GM12878 (cell line): ENCODE data around the gene SH2D6.

Experiments used
- CHD4 ChIP-seq: fragments of 200-600 bp; sonication (generic); IDR thresholded peaks from 2 replicates; pipeline ENCODE4 v1.6.1; 2016; ENCODE audit warnings: mild to moderate bottlenecking
- ESRRA ChIP-seq: IDR thresholded peaks from 2 replicates; pipeline ENCODE4 v1.6.1; 2012; ENCODE audit warnings: mild to moderate bottlenecking, low read length, improper control_type of control experiment
- EZH2 ChIP-seq: IDR thresholded peaks from 2 replicates; pipeline ENCODE4 v1.6.1; 2012; ENCODE audit warnings: low read depth, mild to moderate bottlenecking, control low read depth, inconsistent platforms, low read length, borderline replicate concordance; ENCODE audit not compliant: control insufficient read depth
- JUND ChIP-seq: IDR thresholded peaks from 2 replicates; pipeline ENCODE4 v1.6.1; 2012; ENCODE audit warnings: low read depth, mild to moderate bottlenecking, low read length, improper control_type of control experiment, moderate library complexity
- RAD21 ChIP-seq: IDR thresholded peaks from 2 replicates; pipeline ENCODE4 v1.6.1; 2011; ENCODE audit warnings: mild to moderate bottlenecking, low read depth, low read length, moderate library complexity; ENCODE audit not compliant: insufficient read depth
- TF ChIP-seq, protein P1 (sequence below): fragments of 450-650 bp; formaldehyde crosslinking; IDR thresholded peaks from 2 replicates; pipeline ENCODE4 v1.5.0; 2022; ENCODE audit warnings: mild to moderate bottlenecking, missing genetic modification characterization

GRCh38 chr2:85476624-85477023 is 58.1 kb downstream of the SH2D6 start:
- TF ChIP-seq JUND (no peak), CHD4 (no peak), ESRRA (no peak), RAD21 (no peak), EZH2 (no peak)
- TF ChIP-seq, protein P1, sequence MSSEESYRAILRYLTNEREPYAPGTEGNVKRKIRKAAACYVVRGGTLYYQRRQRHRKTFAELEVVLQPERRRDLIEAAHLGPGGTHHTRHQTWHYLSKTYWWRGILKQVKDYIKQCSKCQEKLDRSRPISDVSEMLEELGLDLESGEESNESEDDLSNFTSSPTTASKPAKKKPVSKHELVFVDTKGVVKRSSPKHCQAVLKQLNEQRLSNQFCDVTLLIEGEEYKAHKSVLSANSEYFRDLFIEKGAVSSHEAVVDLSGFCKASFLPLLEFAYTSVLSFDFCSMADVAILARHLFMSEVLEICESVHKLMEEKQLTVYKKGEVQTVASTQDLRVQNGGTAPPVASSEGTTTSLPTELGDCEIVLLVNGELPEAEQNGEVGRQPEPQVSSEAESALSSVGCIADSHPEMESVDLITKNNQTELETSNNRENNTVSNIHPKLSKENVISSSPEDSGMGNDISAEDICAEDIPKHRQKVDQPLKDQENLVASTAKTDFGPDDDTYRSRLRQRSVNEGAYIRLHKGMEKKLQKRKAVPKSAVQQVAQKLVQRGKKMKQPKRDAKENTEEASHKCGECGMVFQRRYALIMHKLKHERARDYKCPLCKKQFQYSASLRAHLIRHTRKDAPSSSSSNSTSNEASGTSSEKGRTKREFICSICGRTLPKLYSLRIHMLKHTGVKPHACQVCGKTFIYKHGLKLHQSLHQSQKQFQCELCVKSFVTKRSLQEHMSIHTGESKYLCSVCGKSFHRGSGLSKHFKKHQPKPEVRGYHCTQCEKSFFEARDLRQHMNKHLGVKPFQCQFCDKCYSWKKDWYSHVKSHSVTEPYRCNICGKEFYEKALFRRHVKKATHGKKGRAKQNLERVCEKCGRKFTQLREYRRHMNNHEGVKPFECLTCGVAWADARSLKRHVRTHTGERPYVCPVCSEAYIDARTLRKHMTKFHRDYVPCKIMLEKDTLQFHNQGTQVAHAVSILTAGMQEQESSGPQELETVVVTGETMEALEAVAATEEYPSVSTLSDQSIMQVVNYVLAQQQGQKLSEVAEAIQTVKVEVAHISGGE (CRISPR knock-in tag), result no peak
